Stimulated activated CD8-positive, alpha-beta memory T cell treated with anti-CD3 and anti-CD28 coated beads, Interleukin-7, amount 100 ng/mL, for 1 hour (primary cell): ENCODE results near the gene PSME3IP1.
"Not testable (repeated sequence)": the region's sequence is repeated elsewhere in the genome, so short reads cannot be mapped to it uniquely, and the experiment has no call there.

Experiments
- DNase-seq, 2 donors: peaks; one replicate each; pipeline ENCODE4 v3.0.0-alpha.2; 2020; ENCODE audit warnings: low read depth in 2 of 2

Gene PSME3IP1

DNA sequence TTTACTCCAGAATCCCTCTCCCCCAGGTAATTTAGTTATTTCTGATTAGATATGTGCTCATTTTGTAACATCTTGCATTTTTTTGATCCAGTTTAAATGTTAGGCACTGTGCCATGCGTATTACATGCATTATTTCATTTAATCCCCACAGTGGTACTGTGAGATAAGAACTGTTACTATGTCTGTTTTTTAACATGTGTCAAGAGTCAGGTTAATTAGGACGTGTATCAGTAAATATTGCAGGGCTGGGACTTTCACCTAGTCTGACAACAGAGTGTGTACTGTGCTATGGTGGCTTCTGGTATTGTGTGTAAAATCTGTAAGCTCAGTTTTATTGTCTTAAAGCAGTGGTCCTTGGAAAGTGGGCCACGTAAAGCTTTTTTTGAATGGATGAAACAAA lies 10.9 kb upstream of the PSME3IP1 start:
- DNase-seq = no peak

DNA sequence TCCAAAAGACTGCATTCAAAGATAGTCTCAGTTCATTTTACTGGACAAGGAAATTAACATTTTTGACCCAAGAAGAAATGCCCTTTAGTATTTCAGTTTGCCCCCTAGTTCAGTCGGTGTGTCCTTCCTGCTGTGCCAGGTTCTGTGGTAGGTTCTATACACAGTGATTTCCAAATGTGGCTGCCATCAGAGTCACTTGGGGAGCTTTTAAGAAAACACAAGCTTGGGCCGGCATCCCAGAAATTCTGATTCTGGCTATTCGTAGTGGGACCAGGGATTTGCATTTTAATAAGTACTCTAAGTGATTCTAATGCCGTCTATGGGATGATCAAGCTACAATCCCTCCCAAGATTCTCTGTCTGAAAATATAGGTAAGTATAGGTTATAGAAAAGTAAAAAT lies 10.4 kb upstream of the PSME3IP1 start:
- no peak for DNase-seq

DNA sequence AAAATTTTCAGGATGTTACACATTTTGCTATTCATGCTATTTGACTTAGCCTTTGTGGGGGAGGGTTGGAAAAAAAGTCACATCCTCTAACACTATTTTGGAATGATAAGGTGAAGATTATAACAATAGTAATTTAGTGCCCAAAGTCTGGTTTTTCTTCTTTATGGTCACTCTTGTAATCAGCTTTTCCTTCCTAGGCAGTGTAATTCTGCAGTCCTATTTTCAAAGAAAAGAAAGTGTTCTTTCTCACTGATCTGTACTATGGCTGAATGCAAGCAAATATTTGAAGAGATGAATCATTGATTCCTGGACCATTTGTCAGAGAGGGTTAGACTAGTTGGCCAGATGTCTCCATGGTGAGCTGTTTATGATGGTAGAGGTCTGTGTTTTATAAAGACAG lies 8.7 kb upstream of the PSME3IP1 start:
- no peak for DNase-seq

DNA sequence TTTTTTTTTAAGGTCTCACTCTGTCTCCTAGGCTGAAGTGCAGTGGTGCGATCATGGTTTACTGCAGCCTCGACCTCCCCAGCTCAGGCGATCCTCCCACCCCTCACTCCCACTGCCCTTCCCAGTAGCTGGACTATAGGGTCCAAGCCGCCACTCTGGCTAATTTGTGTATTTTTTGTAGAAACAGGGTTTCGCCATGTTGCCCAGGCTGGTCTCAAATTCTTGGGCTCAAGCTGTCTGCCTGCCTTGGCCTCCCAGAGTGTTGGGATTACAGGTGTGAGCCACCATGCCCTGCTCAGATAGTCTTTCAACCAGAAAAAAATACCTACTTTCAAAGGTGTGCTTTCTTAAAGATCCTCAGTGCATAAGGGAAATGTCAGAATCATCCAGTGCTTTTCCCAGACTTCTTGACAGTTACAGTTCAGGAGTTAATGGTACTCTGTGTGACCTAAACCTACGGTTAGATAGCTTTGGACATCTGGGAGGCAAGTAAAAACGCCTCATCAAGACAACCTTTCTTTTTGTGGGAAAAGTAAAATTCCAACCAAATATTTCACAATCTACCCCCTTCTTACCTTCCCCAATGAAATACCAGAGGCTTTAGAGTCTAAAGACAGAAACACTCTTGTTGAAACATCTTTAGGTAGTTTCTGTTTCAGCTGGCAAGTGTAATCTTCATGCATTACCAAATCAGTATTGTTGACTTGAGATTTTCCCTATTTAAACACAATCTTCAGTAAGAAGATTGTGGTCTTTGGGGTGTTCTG lies 7.1 kb upstream of the PSME3IP1 start:
- no peak for DNase-seq

DNA sequence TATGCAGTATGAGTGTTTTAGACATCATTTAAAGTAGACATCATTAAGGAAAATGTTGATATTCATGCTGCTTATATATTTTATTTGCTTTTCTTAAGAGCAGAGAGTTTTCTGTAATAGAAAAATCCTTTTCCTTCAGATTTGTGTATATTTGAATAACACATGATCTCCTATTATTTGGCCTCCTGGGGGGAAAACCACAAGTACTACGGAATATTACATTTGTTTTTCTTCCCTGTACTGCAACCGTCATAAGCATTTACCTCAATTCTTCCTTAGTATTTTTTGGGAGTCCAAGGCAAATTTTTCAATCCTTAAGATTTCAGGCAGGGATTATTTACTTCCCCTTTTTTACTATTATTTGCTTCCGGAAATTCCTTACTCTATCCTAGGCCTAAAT lies 6.3 kb upstream of the PSME3IP1 start:
- DNase-seq = no peak

DNA sequence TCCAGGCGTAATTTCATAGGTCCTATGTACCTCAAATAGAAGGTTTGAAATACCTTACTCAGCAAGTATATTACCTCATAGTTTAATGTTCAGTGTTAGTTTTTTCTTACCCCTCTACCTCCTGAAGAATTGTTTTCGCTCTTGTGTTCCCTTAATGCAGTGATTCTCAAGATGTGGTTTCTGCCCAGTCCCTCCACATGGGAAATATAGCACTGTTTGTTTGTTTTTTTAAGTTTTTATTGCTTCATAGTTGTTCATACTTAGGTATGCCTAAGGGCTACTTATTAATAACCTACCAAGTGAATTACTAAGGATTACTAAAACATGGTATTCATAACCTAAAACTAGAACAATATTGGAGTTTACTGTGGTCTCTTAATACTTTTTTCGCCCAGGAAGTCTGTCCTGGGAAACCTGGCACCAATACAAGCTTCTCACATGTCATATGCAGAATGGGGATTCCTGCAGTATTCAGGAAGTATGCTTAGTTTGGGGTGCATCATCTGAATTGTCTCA lies 5.3 kb upstream of the PSME3IP1 start:
- DNase-seq = no peak

DNA sequence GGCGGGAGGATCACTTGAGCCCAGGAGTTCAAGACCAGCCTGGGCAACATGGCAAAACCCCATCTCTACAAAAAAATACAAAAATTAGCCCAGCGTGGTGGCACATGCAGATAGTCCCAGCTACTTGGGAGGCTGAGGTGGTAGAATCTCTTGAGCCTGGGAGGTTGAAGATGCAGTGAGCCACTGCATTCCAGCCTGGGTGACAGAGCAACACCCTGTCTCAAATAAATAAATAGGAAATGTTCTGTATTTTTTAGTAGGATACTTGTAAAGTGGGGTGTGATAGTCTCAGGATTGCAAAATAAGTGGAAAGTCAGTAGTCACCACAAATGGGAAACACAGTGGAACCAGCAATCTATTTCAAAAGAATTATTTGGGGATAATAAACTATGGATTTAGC lies 4.3 kb upstream of the PSME3IP1 start:
- no peak for DNase-seq

DNA sequence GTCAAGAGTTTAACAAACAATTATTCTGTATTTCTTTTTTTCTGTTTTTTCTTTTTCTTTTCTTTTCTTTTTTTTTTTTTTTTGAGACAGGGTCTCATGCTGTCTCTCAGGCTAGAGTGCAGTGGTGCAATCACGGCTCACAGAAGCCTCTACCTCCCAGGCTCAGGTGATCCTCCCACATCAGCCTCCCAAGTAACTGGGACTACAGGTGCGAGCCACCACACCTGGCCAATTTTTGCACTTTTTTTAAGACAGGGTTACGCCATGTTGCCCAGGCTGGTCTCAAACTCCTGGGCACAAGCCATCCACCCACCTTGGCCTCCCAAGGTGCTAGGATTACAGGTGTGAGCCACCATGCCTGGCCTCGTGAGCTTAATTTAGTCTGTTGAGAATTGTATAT lies 3.7 kb upstream of the PSME3IP1 start:
- not testable (repeated sequence) for DNase-seq

DNA sequence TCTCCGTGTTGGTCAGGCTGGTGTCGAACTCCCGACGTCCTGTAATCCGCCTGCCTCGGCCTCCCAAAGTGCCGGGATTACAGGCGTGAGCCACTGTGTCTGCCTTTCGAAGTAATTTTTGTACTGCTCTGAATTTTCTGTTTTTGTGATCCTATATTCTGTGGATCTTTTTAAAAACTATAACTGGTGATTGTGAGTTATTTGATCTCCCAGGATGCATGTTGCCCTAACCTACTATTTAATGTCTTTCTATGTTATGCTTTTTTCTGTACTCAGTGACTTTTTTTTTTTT lies 2.8 kb upstream of the PSME3IP1 start:
- no peak for DNase-seq

DNA sequence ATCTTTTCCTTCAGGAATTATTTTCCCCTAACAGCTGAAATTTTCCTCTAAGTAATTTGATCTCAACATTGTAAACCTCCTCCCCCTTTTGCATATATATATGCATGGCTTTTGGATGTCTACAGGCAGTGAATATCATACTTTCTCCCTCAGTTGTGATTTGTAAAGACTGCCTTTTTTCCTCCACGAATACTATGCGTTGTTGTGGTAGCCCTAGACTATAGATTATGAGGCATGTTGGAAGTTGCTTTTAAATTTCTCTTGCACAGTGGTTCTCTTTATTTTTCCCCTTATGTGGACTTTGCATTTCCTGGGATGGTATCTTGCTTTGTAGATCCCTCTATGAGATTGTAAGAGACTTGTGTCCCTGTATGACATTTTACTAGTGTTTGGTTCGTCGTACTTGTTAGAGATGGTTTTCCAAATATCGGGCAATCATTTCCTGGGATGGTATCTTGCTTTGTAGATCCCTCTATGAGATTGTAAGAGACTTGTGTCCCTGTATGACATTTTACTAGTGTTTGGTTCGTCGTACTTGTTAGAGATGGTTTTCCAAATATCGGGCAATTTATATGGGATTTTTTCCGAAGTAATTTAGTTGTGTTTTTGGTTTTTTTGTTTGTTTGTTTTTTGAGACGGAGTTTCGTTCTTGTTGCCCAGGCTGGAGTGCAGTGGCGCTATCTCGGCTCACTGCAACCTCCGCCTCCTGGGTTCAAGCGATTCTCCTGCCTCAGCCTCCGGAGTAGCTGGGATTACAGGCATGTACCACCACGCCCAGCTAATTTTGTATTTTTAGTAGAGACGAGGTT lies 2.3 kb upstream of the PSME3IP1 start:
- not testable (repeated sequence) for DNase-seq

DNA sequence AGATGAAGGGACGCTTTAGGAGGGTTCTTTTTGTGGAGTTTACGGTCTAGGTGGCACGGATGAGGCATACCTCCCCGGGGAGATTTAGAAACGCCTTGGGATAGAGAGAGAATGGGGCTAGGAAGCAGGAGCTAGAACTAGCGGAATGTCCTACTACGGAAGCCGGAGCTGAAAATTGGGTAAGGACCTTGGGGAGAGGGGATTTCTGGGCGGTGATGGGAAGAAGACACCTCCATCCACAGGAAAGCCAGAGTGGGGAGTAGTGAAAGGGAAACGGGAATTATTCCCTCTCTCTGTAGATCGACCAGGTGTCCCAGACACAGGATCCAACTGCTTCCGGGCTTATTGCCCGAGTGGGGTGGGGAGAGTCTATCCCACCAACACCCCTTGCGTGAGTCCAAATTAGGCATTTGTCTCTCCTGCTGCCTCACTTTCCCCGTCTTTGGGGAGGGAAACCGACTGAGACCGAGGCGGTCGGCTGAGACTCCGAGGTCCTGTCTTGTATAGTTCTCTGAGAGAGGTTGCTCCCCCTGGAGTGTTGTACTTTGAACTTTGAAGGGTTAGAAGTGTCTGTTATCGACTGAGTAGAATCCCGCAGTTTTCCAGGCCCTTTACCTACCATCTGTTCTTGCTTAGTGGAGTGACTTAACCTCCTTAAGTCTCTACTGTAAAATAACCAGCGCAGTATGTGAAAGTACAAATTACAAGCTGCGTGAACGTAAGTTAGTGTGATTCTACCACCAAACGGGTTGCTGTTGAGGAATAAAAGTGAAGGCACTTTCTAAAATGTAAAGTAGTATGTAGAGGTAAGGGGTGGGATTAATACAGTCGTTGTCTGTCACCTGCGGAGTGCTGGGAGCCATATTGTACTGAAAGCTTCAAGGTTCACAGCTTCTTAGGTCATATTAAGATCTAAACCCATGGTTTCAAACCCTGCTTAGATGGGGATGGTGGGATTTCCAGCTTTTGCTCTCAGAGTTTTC lies 1.3 kb upstream of the PSME3IP1 start:
- peak in 1 of 2 donors; percentile 2 for DNase-seq

DNA sequence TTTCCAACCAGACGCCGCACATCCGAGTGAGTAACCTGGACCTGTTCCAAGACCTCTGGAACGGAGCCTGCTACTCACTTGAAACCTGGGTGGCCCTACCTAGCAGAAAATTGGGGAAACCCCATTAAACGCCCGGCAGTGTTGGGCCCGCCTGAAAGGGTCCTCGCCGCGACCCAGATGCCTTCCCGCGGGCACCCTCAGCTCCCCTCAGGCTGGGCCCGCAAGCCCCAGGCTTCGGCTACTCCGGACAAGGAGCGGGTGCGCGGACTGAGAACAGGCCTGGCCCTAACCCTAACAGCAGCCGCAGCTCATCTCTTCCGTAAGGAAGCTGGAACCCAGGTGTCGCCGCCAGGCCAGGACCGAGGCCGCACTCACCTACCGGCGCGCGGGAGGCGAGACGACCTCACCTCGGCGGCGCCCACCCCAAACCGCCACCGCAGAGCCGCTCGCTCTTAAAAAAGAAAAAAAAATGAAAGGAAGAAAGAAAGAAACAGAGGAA lies 344 bp downstream of the PSME3IP1 start:
- no peak for DNase-seq

DNA sequence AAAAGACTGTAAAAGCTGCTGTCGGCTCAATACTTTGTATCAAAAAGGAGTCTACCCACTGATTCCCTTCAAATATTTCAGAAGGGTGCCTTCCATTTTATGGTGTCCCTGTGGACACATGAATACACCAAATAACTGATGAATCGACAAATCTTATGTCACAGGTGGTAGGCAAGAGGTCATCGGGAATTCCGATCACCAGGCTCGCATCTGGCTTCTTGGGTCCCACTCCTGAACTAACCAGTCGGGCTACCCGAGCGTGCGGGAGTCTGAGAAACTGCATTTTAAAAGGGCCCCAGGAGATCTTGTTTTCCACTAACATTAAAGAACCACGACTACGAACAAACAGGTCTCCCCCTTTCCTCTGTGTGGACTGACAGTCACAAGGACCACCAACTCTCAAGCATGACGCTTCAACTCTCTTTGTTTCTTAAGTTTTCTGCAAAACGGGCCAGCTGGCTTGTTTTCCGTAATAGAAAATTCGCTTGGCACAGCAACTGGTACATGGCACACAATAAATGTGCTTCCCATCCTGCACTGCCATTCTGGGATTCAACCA lies 873 bp downstream of the PSME3IP1 start:
- no peak for DNase-seq

DNA sequence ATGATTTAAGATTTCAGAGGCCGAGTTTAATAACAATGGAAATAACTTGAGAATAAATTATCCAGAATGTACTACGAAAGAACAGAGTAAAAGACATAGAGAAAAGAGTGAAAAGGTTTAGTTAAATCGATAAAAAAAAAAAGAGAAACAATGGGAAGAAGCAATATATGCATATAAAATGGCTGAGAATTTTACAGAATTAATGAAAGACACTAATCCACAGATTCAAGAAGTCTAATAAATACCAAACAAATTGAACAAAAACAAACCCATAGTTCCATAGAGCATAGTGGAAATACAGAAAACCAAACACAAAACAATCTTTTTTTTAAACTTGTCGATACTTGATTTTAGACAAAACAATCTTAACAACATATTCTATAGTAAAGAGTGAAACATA lies 1.7 kb downstream of the PSME3IP1 start:
- DNase-seq = no peak

DNA sequence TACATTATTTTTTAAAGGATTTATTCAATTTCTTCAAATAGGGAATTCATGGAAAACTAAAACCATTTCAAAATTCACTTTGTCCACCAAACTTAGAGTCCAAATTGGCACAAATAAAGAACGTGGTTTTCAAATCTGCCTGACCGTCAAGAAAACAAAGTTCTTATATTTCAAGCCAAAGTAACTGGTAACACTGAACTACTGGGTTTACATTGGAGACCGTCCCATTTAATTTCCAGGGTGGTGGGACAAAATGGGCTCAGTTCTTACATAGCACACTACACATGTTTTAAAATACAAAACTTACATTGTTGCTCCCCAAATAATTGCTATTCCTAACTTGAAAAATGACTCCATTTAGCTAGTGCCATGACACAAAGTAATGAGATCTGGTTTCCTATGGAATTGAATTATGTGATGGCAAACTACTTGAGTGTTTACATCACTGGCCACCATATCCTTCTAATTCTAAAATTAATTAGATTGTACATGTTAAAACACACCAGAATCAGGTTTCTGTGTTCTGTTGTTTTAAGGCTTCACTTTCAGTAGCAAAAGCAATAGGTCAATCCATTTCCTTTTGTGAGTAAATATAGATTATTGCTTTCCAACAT lies 6.5 kb downstream of the PSME3IP1 start:
- no peak for DNase-seq

DNA sequence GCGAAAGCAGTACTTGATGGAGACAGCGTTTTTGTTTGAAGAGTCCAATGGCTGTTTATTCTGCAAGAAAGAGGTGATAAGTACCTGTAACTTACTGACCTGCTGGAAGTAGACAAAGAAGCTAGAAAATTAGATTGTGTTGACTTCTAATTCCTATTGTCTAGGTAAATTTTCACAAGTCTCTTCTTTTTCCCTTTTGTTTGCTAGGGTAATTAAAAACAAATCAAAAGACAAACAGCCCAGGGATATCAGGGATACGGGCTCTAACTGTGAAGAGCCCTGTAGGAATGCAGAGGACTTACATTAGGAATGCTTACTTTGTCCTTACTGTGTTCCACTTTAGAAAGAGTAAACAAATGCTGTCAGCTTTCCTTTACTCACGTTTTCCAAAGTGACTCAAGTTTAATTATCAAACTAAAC lies 7.0 kb downstream of the PSME3IP1 start:
- no peak for DNase-seq

DNA sequence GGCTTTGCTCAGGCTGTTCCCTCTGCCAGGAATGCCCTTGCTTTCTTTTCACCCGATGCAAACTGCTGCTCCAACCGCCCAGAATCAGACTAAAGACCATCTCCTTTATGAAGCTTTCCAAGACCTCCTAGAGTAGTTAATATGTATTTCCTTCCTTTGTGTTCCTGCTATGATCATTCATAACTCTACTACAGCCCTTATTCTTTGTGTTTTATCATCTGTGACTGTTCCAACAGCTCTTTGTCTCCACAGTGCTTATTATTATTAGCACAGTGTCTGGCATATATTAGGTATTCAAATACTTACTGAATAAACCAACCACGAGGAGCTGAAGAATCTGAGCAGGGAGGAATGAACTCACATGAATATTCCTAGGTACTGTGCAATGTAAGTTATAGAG lies 7.6 kb downstream of the PSME3IP1 start:
- no peak for DNase-seq

DNA sequence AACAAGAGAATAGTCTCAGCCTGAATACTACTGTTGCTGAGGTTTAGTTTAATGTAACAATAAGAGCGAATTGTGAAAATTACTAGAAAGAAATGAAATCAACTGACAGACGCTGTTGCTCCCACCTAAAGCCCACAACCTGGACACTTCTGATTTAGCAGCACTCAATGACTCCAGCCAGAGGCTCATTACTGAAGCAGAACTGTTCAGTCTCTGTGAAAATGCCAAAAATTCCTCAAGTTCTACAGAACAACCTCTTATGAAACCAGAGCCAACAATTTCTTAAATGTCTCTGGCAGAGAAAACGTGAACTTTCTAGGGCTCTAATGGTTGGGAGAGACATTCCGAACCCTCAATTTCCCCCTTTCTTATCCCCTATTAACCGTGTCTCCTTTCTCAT lies 9.9 kb downstream of the PSME3IP1 start:
- no peak for DNase-seq

DNA sequence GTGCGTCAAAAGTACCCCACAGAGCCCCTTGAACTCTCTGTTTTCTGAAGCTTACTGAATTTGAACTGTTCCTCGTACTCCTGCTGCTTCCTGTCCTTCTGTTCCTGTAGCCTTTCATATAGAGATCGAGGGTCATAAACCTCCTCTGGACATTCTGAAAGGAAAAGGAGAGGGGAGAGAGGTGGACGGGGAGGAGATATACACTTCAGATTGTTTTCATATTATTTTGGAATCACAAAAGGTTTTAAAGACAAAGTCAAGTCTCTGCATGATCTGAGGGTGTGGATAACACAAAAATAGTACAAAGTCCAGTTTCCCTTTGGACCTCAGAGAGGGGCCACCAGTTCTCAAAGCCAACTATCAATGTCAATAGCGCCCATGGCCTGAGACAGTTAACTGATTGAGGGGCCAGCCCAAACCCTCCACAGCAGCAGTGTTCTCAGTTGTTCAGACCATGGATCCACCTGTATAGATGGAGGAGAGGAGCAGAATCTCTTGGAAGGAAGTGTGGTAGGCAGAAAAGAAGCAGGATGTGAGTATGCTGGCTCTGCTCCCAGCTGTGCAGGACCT lies 13.0 kb downstream of the PSME3IP1 start:
- no peak for DNase-seq

DNA sequence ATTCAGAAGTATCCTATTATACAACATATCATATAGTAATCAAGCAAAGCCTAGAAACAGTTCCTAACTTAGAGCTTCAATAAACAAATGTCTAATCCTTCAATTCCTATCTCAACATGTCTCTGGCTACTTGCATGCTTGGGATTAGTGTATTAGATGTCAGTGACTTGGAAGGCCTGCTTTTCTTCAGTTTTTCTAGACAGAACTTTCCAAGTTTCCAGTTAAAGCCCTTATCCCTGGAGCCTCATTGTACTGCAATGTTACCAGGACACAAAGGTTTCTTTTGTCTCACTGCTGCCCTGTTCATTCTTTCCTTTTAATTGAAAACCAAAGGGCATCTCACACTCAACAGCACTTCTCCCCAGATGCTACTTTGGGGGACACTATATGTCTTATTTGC lies 16.5 kb downstream of the PSME3IP1 start:
- DNase-seq = no peak

DNA sequence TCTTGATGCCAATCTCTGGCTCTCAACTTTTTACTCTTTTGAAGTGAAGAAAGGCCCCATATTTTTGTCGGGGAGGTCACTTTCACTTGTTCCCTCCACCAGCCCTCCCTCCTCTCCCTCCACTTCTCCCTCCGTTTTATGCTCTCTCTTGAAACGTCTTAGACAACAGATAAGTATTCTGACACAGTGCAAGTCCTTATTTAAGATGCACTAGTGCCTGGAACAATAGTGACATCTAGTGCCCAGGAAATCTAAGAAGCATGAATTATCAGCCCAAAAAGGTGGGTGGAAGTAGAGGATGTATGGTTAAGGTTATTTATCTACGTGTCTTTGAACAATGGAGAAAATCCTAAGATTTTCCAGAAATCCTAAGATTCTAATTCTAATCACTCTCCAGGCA lies 17.9 kb downstream of the PSME3IP1 start:
- no peak for DNase-seq
